ENCODE results near the gene DGCR8.

DGCR8 gene

DNA sequence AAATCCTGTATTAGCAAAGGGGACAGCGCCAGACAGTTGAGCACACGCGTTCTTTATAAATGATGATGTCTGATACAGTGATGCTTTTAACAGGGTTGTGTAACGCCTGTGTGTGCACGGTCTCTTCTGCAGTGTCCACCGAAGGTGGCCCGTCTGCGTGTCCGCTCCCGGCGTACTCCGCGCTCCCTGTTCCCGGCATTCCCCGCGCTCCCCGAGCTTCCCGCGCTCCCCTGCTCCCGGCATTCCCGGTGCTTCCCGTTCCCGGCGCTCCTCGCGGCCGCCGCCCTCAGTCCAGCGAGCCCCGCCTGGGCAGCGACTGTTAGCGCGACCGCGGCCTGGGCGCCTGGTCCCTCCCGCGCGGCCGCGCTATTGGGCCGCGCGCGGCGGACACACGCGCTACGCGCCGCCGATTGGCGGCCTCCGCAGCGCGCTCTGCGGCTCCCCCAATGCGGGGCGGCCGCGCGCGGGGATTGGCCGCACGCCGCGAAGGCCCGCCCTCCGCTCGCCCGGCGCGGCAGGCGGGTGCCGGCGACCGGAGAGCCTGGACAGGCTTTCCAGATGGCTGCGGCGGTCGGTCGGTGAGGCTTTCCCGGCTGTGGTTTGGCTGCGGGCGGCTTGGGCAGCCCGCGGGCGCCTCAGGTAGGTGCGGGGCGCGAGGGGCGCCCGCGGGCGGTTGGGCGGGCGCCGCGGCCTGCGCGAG is at the start of gene DGCR8:
Gene DGCR8 (plus strand): TSS at position 497 of the 700 bp plus-strand sequence. CDS start 5,723 bp downstream, outside the sequence.
- DNase-seq, result peak; percentile 99

DNA sequence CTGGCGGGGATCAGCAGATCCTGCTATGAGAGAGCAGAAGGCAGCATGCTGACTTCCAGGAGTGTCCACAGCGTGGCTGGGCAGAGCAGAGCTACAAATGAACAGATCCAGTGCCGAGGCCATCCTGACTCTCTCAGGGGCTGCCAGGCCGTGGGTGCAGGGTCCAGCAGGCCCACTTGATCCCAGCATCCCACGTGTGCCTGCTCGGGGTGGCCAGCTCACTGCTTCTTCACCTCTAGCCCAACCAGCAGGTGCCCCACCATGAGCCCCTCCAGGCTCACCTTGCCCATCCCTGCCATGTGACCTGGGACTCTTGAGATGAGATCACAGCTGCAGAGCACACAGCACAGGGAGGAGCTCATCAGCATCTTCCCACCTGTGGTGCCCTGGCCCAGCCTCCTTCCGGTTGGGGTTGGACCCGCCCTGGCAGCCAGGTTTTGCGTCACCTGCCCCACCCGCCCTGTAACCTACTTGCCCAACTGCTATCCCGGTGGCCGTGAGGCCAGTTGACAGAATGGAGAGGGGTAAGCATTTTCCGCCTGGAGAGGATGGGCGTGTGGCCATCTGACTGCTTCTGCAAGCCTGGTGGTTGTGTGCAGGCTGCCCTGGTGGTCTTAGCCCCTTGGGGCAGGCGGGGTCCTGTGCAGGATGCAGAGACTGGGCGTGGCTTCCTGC is 48.2 kb upstream of the DGCR8 start:
- DNase-seq, result peak; percentile 67

DNA sequence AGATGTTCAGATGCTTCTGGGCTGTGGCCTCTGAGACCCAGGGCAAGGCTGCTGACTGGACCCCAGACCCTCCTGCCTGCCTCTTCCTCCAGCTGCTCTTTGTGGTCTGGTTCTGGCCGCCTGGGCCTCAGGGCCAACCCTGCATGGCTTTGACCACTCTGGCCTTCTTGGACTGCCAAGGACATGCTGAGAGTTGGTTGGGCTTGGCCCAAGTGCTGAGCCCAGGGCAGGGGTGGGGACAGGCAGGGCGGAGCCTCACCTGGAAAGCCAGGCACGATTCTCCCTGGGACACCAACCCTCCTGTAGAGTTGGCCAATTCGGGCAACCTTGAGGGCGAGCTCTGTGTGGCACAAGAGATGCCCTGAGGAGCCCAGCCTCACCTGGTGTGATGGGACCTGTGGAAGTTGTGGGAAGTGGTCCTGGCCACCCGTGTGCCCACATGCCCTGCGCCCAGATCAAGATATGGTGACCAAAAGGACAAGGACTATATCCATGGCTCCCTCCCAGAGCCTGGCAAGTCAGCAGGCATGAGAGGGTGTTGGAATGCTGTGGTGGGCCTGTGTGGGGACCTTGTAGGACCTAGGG is 47.5 kb upstream of the DGCR8 start:
- DNase-seq, result no peak

DNA sequence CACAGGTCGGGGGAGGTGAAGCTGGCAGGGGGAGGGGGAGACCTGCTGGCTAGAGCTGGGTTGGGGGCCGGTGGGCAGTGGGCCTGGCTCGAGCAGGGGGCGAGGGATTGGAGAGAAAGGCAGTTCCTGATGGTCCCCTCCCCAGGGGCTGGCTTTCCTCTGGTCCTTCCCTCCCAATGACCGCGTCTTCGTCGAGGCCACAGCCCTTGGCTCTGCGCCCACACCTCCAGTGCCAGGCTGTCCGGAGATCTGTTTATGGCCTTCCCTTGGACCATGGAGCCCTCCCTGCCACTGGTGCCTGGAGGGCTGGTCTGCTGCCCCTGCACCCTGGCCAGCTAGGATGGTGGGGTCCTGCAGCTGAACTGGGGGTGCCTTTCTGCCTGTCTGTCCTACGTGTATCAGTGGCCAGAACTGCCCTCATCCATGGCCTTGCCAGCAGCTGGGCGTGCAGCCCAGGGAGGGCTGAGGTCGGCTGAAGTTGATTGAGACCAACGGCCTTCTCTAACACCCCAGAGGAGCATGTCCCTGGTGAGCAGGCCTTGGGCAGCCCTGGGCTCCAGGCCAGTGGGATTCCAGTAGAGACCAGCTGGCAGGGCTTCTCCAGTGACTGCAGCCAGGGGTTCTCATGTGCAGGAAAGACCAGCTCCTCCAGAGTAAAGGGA is 46.9 kb upstream of the DGCR8 start:
- no peak for DNase-seq

DNA sequence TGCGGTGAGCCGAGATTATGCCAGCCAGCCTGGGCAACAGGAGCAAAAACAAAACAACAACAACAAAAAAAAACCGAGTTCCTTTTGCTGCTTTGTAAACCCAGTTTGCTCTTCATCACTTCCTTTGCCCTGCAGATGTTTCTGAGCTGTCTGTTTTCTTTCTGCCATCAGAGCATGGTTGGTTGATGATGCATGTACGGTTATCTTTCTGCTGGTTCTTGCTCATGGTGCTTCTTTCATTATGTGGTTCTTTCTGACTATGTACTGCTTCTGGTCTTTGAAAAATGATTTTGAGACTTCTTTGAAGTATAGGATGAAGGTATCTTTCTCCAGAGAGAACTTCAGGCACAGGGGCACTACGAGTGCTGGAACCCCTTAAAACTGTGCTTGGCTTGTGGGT is 45.9 kb upstream of the DGCR8 start:
- DNase-seq, result no peak

DNA sequence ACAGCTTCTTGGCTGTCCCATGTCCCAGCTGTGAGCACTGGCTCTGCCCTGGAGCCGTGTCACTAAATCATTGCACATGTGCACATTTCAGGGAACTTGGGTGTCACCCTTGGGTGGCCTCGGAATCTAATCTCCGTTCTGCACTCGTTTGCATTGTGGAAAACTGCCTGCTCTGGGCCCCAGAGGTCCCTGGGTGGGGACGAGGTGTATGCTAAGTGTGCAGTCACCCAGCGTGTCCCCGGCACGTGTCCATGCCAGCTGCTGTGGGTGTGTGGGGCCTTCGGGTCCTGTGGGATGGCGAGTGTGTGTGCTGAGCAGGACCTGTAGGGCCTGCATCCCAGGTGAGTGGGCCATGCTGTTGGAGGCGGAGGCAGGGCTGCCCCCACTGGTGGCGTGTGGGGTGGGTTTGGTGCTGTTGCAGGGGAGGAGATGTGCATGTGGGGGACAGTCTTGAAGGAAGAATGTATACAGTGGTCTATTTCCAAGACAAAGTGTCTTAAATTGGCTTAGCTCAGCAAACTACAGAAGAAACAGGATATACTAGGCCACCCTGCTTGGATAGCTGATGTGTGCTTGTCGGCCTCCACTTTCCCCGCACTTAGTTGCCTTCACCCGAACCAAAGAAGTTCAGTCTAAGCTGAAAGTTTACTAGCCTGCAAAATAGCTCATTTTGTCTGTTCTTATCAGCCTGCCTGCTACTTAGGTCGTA is 44.5 kb upstream of the DGCR8 start:
- DNase-seq, result no peak

DNA sequence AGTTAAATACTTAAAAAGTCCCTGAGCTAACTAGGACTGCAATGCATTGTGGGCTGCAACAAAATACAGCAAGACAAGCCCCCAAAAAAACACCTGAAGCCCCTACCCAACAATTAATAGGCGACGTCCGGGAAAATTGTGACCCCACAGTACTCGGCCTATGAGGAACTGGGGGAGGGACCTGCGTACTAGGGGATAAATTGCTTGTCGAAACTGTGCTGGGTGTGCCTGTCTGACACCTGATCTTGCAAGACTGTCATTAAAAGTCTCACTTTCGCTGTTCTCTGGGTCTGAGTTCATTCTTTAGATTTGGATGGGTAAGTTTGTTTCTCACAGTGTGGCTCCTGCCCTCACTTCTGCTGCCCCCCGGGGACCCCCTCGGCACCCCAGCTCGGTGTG is 44.0 kb upstream of the DGCR8 start:
- DNase-seq, result no peak

DNA sequence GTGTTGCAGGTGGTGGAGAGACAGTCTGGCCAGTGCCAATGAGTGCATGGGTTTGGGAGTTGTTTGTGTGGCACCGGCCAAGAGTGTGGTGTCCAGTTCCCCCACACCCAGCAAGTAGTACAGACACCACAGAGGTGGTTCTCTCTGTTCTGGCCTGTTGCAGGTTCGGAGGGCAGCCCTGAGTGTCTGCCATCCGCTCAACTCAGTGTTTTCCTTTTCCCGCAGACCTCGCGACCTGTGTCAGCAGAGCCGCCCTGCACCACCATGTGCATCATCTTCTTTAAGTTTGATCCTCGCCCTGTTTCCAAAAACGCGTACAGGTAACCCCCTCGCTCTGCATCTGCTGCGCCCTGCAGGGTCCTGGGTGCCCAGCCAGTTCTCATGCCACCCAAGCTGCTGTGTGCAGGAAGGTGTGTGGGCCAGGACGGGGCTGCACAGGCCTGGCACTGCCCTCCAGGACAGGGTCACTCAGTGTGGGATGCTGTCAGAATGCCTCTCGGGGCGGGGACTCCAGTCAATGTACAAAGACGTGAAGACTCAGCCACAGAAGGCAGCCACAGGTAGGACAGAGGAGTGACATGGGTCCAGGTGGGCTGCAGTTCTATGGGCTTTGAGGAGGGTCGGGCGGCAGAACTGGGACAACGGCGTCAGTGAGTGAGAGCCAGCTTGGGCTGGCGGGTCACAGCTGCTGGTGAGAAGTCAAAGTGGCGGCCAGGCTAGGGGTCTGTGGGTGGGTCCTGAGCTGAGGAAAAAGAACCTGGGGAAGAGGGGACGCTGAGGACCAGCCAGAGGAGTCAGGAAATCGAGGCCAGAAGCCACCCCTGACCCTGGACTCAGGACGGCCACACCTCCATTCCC is 43.3 kb upstream of the DGCR8 start:
- no peak for DNase-seq

DNA sequence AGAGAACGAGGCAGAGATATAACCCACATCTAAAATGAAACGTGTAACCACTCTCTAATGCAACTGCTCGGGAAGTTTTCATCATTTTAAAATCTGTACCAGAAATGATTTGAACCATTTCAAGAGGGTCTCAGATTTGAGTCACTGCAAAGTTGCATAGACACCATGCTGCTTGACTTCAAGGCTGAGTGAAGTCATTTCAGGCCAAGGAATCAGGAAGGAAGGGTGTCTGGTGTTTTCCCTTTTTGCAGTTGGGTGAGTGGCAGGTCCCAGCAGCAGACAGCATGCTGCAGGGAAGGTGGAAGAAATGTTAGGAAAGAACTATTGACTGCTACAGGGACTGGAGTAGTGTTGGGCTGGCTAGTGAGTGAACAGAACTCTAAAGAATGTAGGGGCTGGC is 42.6 kb upstream of the DGCR8 start:
- DNase-seq, result no peak

DNA sequence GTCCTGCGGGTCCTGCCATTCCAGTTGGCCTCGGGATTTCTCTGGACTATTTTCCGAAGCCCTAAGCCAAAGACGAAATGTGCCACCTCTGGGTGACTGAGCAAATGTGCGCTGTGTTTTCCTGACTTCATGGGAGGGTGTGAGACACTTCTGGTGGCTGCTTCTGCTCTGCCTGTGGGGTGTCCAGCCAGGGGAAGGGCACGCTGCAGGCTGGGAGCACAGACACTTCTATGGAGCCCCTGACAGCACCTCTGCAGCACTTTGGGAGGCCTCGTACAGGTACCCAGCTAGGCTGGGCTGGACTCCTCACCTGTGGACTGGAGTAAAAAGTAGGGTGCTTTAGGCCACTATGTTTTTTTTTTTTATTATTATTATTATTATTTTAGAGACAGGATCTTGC is 41.5 kb upstream of the DGCR8 start:
- no peak for DNase-seq

DNA sequence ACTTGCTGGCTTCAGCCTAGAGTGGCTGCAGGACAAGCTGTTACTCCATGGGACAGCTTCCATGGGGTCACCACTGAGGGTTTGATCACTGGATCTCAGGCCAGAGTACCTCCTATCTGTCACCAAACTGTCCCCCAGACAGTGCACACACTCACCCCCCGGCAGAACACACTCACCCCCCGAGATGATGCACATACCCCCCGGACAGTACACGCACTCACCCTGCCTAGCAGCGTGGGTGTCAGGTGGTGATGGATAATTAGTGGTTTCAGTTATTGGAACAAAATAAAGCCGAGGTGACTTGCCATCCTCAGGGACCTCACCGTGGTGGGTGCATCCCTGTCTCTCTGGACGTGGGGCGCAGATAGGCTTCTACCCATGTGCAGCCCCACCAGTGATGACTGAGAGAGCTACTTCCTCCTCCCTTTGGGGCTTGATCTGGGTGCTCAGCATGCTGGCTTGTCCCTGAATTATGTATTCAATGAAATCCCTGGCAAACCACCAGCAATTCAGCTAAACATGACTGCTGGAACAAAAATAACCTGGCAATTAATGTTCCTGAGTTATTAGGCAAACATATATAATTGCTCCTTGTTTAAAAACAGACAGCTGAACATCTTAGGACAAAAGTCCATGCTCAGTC is 40.2 kb upstream of the DGCR8 start:
- DNase-seq, result peak; percentile 86

DNA sequence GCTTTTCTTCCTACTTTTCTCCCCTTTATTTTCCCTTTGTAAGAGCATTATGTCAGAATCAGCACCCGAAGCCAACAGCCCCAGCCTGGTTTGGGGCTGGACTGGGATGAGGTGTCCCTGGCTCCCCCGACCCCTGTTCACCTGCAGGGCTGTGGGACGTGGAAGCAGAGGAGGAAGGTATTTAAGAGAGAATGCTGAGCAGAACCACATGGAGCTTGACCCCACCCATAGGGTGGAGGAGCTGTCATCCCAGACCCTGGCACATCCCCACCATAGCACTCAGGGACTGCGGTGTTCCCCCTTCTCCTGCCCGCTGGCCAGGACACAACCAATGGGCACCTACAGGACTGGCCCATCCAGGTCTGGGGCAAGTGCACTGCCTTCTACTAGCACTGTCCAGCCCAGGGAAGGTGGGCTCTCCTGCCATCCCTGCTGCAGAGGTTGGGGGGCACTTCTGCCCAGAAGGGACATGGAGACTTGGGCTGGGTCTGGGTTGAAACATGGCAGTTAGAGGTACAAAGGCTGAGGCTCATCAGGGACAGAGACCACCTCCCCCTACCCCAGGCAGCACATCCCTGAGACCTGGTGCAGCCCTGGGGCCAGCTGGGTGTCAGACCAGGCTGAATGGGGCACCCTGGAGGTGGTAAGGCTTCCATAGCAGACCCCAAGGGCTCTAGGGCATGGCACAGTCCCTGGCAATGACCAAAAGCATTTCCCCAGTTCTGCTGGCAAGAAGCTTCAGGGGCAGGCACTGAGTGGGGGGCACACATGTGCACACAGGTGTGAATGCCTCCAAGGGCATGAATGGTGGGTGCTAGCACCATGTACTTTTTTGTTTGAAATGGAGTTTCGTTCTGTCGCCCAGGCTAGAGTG is 39.5 kb upstream of the DGCR8 start:
- DNase-seq, result no peak

DNA sequence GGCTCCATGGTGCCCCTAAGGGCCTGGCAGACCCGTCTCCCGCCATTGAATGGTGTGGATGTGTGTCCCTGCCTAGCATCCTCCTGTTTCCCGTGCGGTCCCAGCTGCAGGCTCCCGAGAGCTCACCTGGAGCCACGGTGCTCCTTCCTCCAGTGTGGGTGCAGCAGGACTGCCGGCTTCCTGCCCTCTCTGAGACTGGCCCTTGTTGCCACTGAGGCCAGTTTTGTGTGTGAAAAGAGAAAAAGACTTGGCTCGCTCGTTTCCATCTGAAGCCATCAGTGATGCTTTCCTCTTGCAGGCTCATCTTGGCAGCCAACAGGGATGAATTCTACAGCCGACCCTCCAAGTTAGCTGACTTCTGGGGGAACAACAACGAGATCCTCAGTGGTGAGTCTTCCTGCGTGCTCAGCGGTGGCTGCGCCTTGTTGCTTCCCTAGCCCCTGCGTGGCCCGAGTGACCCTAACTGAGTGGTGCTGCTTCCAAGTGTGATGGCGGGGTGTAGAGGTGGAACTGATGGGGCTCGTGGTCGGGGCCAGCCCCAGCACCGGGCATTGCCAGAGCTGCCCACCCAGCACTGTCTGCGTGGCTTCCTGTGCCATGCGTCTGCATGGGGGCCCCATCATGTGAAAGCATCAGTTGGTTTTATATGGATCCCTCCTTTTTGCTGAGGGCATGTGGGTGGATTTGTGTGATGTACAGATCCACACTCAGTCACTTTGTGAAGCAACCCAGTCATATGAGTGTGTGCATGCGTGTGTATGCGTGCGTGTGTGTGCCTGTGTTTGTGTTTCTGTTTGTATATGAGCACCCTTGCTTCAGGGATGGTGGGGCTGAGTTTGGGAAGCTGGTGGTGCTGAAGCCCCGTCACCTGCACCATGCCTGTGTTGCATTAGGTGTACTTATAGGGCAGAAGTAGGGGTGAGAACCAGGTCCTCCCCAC is 36.7 kb upstream of the DGCR8 start:
- no peak for DNase-seq

DNA sequence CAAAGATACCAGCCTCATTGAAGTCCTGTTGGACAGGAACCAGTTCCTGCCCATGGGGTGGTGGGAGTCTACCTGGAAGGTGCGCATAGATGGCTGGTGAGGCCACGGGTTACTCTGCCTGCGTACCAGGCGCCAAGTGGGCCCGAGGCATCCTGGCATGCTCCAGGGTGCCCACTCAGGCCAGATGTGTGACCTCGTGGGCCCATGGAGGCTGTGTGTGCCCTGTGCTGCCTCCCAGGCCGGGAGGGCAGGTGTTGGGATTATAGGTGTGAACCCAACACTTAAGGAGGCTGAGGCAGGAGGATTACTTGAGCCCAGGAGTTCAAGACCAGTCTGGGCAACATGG is 36.1 kb upstream of the DGCR8 start:
- DNase-seq, result no peak

DNA sequence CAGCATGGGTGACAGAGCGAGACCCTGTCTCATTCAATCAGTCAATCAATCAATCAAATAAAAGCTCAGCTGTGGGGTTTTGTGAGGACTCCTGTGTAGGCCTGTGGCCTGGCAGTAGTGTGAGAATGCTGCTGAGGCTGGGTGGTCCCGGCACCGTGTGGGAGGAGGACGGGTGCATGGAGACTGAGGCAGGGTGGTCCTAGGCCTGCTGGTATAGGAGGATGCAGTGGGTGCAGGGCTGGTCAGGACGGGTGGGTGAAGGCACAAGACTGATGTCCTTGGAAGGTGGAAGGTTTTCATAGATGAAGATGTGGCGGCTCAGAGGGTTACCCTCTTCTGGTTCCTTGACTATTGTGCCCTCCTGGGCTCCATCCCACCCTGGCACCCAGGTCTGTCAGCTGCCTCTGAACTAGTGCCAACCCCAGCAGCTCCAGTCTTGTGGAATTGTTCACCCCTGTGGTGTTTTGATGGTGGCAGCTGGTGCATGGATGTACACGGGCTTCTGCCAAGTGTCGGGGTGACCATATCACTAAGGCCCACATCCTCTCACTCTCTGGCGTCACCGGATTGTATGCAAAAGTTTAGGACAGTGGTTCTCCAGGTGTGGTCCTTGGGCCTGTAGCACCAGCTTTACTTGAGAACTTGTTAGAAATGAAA is 35.4 kb upstream of the DGCR8 start:
- DNase-seq, result no peak

DNA sequence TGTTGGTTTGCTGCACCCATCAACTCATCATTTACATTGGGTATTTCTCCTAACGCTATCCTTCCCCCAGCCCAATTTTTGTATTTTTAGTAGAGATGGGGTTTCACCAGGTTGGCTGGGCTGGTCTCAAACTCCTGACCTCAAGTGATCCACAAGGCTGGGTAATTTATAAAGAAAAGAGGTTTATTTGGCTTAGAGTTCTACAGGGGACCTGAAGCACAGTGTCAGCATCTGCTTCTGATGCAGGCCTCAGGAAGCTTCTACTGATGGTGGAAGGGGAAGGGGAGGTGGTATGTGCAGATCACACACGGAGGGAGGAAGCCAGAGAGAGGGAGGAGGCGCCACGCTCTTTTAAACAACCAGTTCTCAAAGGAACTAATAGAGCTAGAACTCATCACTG is 33.3 kb upstream of the DGCR8 start:
- no peak for DNase-seq

DNA sequence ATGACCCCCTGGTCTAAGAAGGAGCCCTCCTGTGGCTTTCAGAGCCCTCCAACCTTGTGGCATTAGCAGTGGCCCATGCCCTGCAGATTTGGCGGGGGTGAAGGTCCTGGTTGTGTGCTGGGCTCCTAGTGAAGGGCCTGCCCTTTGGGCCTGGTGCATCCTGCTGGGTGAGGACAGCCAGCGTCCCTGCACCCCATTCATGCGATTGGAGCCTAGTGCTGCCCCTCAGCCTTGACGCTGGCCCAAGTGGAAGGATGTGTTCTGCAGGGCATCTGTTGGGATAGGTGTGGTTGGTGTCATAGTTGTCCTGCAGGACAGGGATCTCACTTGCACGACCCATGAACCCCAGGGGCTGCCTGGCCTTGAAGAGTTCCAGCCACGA is 28.1 kb upstream of the DGCR8 start:
- no peak for DNase-seq

DNA sequence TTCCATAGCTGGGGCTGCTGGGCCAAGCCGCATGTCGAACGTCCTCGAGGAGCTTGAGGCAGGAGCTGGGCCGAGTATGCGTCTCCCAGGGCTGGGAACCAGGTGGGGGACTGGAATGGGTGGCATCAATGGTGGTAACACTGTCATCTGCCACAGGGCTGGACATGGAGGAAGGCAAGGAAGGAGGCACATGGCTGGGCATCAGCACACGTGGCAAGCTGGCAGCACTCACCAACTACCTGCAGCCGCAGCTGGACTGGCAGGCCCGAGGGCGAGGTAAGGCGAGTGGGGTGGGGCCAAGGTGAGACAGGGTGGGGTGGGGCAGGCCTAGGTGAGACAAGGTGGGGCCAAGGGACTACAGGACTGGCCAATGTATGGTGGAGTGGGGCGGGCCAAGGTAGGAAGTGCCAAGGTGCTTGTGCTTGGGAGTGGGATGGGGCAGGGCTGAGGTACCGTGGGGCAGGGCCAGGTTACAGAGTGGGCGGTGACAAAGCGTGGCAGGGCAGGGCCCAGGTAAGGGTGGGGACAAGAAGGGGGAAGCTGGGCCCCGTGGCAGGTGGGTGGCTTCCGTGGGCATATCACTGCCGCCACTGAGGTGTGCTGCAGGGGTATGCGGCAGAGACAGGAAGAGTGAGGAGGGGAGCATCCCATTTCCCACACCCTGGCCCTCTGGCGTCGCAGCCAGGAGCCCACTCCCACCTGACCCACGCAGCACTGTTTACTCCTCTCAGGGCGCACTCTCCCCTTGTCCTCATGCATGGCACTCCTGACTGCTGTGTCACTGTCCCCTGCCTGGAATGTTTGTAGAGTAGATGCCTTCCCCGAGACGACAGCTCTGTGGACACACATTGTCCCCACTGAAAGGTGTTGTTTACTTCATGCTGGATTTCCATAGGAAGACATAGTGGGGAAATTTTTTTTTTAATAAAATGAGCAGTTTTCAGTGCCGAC is 27.5 kb upstream of the DGCR8 start:
- no peak for DNase-seq

All from NCI-H69 (cell line).